Neural cell (in vitro differentiated cells): ENCODE results near the gene VPS39.

ENCODE experiments used
- EP300 ChIP-seq: fragments of 450-650 bp; conservative IDR thresholded peaks from 2 replicates; pipeline ENCODE4 v1.6.1; 2014; ENCODE audit warnings: antibody characterized with exemption, mild to moderate bottlenecking, moderate library complexity; ENCODE audit not compliant: poor library complexity, severe bottlenecking
- POLR2AphosphoS5 ChIP-seq: IDR thresholded peaks from 2 replicates; pipeline ENCODE4 v1.6.1; 2012
- TF ChIP-seq, protein P1 (sequence below): fragments of 450-650 bp; IDR thresholded peaks from 2 replicates; pipeline ENCODE4 v1.5.1; 2014; ENCODE audit warnings: antibody characterized with exemption, mild to moderate bottlenecking, moderate library complexity; ENCODE audit not compliant: poor library complexity, severe bottlenecking
- TF ChIP-seq, protein P2 (sequence below): IDR thresholded peaks from 2 replicates; pipeline ENCODE4 v1.6.1; 2012; ENCODE audit warnings: borderline replicate concordance

DNA sequence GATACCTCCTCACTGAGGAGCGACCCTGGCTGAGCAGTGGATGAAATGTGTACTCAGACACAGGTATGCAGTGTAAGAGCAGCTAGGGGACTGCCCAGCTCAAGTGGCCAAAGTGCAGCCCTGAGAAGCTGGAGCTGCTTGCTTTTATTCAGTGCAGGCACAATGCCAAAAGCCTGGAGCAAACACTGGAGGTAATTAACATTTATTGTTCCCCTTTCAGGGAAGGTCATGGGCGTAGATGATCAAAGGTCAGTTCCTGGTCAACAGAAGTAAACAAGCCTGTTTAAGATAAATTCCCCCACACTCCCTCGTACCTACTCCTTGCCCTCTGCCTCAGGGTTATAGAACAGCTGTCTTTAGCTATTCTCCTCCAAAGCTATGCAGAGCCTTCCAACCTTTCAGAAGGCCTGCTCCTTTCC lies 69.1 kb downstream of the VPS39 start:
- TF ChIP-seq, protein P1, sequence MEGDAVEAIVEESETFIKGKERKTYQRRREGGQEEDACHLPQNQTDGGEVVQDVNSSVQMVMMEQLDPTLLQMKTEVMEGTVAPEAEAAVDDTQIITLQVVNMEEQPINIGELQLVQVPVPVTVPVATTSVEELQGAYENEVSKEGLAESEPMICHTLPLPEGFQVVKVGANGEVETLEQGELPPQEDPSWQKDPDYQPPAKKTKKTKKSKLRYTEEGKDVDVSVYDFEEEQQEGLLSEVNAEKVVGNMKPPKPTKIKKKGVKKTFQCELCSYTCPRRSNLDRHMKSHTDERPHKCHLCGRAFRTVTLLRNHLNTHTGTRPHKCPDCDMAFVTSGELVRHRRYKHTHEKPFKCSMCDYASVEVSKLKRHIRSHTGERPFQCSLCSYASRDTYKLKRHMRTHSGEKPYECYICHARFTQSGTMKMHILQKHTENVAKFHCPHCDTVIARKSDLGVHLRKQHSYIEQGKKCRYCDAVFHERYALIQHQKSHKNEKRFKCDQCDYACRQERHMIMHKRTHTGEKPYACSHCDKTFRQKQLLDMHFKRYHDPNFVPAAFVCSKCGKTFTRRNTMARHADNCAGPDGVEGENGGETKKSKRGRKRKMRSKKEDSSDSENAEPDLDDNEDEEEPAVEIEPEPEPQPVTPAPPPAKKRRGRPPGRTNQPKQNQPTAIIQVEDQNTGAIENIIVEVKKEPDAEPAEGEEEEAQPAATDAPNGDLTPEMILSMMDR, result no peak
- TF ChIP-seq POLR2AphosphoS5 (no peak), EP300 (no peak)
- TF ChIP-seq, protein P2, sequence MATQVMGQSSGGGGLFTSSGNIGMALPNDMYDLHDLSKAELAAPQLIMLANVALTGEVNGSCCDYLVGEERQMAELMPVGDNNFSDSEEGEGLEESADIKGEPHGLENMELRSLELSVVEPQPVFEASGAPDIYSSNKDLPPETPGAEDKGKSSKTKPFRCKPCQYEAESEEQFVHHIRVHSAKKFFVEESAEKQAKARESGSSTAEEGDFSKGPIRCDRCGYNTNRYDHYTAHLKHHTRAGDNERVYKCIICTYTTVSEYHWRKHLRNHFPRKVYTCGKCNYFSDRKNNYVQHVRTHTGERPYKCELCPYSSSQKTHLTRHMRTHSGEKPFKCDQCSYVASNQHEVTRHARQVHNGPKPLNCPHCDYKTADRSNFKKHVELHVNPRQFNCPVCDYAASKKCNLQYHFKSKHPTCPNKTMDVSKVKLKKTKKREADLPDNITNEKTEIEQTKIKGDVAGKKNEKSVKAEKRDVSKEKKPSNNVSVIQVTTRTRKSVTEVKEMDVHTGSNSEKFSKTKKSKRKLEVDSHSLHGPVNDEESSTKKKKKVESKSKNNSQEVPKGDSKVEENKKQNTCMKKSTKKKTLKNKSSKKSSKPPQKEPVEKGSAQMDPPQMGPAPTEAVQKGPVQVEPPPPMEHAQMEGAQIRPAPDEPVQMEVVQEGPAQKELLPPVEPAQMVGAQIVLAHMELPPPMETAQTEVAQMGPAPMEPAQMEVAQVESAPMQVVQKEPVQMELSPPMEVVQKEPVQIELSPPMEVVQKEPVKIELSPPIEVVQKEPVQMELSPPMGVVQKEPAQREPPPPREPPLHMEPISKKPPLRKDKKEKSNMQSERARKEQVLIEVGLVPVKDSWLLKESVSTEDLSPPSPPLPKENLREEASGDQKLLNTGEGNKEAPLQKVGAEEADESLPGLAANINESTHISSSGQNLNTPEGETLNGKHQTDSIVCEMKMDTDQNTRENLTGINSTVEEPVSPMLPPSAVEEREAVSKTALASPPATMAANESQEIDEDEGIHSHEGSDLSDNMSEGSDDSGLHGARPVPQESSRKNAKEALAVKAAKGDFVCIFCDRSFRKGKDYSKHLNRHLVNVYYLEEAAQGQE, result no peak
